NCI-H1417 treated with DMSO at 0.1 percent for 48 hours (cell line): ENCODE measurements around the gene COL4A6.

Experiments
- DNase-seq: peaks from one replicate; lab custom pipeline; 2025; lab: John Stamatoyannopoulos, UW

COL4A6 gene

DNA sequence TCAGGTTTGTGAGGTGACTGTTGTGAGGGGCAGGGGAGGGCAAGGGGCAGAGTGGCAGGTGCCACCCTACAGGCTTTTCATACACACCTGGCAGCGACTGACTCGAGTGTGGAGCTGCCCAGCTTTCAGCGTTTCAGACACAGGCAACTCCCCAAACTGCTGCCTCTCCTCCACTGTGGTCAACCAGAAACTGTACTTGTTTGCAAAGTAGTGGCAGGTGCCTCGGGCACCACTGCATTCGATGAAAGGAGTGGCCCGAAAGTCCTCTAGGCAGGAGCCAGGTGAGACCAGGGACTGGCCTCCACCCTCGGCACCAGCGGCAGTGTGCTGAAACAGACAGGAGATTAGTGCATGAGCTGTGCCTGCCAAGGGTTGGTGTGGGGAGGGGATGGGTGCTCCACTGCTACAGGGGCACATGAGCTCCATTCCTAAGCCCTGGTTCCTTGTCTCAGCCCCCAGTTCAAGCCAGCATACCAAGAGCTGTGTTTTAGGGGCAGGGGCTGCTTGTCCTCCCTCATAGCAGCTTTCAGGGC, 281.2 kb downstream of the COL4A6 start:
- no peak for DNase-seq

- no peak for DNase-seq
Observed at GRCh38 chrX:108156082-108156481, 282.1 kb downstream of the COL4A6 start.

GRCh38 chrX:108148524-108148923, 289.7 kb downstream of the COL4A6 start:
- DNase-seq, result no peak

DNA sequence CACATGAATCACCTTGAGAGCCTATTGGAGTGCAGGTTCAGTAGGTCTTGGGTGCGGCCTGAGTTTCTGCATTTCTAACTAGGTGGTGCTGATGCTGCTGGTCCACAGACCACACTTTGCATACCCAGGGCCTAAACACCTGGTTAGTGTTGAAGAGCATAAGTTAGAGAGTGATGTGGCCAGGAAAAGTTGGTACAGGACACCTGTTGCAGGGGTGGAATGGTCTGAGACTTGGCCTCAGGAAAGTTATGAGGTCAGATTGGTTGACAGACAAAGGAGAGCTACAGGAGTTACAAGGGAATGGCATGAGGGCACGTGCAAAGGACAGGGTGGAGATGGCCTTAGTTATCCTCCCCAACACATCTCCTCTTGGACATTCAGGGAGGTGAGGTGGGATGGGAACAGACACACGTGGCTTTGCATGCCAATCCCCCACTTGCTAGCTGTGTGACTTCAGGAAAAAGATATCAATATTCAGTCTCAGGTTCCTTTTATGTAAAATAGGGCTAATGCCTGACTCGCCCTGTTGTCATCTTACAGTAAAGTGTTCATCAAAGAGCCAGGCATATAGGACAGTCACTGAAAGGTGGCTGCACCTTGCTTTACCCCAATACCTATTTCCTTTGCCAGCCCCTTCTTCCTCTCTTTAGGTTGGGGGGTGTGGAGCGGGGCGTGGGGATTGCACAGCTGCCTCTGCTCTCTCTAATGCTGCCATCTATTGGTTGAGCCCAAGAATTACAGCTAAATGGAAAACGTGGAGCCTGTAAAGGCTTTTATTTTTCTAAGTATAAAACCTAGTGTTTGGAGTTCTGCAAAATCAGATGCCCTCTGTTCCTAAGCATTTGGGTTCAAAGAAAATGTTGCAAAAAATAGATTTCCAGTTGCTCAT, 299.2 kb downstream of the COL4A6 start:
- no peak for DNase-seq

DNA sequence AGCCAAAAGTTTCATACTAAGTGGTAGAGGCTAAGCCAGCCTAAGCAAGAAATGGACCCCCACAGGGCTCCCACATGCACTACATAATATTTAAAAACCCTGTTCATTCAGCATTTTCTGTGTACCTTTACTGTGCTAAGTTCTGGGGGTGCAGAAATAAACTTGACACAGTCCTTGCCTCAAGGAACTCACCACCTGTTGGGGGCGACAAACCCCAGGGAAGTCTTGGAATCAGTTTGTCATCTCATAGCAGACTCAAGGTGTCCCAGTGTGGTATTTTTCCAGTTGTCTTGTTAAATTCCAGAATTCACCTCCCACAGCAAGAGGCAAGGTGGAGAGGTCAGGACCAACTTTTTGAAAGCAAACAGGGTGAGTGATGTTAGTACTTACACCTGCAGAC, 303.5 kb downstream of the COL4A6 start:
- DNase-seq, result no peak

GRCh38 chrX:108132876-108133275, 305.3 kb downstream of the COL4A6 start:
- no peak for DNase-seq

GRCh38 chrX:108132034-108132433, 306.2 kb downstream of the COL4A6 start:
- no peak for DNase-seq

GRCh38 chrX:108131471-108131870, 306.8 kb downstream of the COL4A6 start:
- DNase-seq, result no peak

GRCh38 chrX:108130889-108131288, 307.3 kb downstream of the COL4A6 start:
- no peak for DNase-seq

DNA sequence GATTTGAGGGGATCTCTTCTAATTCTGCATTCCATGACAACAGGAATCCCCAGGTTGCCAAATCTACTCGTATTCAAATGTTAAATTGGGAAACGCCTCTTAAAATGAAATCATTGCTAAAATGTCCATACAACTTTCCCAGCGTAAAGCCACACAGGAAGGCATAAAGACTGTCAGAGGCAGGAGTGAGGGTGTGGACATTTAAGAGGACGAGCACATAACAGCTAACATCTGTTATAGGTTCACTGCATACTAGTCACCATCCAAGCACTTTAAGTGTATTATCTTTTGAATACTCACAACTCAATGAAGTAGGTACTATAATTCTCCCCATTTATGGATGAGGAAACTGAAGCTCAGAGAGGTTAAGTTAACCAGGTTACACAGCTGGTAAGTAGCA, 311.1 kb downstream of the COL4A6 start:
- no peak for DNase-seq

DNA sequence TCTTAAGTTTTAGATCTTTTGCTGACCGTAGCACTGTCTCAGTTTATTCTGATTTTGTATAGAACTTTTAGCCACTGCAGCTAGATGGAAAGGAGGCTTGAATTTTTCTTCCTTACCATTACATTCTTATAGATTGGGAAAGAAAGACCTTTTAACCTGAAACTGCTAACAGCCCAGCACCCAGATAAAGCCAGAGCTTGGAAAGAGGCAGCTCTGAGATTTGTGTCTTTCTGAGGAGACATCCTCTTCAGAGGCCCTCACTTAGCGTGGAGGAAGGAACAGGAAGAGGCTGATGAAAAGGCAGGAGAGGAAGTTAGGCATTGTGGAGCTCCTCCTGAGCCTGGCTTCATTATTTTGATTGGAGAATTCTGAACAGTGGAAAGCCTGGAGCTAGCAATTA, 311.6 kb downstream of the COL4A6 start:
- DNase-seq, result no peak

GRCh38 chrX:108123591-108124366, 314.4 kb downstream of the COL4A6 start:
- DNase-seq, result no peak

DNA sequence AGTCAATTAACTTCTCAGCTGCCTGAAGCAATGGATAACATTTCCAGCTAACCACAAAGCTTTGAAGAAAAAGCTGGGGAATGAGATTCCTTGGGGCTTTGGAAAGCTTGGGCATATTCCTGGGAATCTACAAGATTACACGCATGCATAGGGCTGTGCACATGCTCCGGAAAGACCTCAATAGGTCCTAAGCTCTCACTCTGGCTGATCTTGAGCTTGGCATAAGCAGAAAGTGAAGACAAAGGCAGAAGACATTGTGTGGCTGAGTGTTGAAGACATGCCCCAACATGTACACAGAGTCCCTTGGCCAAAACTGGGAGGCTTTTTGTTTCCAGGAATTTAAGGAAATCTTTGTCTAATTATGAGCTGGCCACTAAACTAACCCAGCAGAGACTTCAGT, 315.5 kb downstream of the COL4A6 start:
- no peak for DNase-seq

DNA sequence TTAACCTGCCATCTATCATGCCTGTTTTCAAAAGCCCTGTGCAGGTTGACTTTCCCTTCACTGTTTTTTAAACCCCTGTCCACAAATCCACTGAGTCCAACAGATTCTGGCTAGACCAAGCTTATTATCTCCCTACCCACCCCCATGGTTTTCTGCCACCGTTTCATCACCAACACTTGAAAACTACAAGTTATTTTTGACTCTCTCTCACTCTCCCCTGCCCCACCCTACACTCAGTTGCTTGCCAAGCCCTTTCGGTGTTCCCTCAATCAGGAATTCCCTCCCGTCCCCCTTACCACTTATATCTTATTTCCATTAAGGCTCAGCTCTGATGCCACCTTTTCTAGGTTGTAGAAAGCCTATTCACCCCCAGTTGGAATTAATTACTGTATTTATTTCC, 316.9 kb downstream of the COL4A6 start:
- no peak for DNase-seq

DNA sequence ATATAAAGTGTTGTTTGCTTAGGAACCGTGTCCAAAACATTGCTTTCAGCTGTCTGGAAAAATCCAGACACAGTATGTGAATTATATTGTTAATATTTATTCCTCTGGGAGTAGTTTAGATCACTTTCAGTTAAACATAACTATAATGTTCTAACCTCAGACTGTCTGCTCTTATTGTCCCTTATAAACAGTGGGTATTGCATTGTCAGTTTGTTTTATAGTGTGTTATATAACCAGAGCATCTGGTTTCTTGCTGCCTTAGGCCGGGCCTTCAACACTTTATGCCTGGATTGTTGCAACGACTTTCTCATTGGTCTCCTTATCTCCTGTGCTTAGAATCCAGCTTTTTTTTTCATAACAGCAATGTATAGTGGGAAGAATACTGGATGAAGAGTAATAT, 320.2 kb downstream of the COL4A6 start:
- no peak for DNase-seq

- DNase-seq, result no peak
Observed at GRCh38 chrX:108114541-108114940, 323.7 kb downstream of the COL4A6 start.
